HG03135 (cell line): Measurements from ENCODE around the gene AHCTF1.
"Not testable (repeated sequence)": the region's sequence is repeated elsewhere in the genome, so short reads cannot be mapped to it uniquely, and the experiment has no call there.

Experiments
- ATAC-seq: cut with Tn5 transposase; IDR thresholded peaks from one replicate; pipeline ENCODE4 v1.9.1; 2021; ENCODE audit warnings: mild to moderate bottlenecking, moderate library complexity; ENCODE audit not compliant: unreplicated experiment

Gene AHCTF1

GRCh38 chr1:246923900-246924299 lies 7.8 kb downstream of the AHCTF1 start:
- no peak for ATAC-seq

- no peak for ATAC-seq
Observed at GRCh38 chr1:246923482-246923881, 8.3 kb downstream of the AHCTF1 start.

- ATAC-seq = no peak
Observed at GRCh38 chr1:246921481-246921880, 10.3 kb downstream of the AHCTF1 start.

- no peak for ATAC-seq
Observed at GRCh38 chr1:246919902-246920301, 11.8 kb downstream of the AHCTF1 start.

GRCh38 chr1:246916026-246916923 lies 15.5 kb downstream of the AHCTF1 start:
- ATAC-seq = not testable (repeated sequence)

- ATAC-seq = no peak
Observed at GRCh38 chr1:246907472-246907871, 24.3 kb downstream of the AHCTF1 start.

- no peak for ATAC-seq
Observed at GRCh38 chr1:246906833-246907232, 24.9 kb downstream of the AHCTF1 start.

- ATAC-seq = no peak
Observed at GRCh38 chr1:246901874-246902273, 29.9 kb downstream of the AHCTF1 start.

GRCh38 chr1:246897302-246897701 lies 34.4 kb downstream of the AHCTF1 start:
- no peak for ATAC-seq

- no peak for ATAC-seq
Observed at GRCh38 chr1:246893191-246893939, 38.4 kb downstream of the AHCTF1 start.

GRCh38 chr1:246891105-246891504 lies 40.6 kb downstream of the AHCTF1 start:
- ATAC-seq = no peak

GRCh38 chr1:246888522-246888921 lies 43.2 kb downstream of the AHCTF1 start:
- no peak for ATAC-seq

GRCh38 chr1:246885389-246885788 lies 46.4 kb downstream of the AHCTF1 start:
- not testable (repeated sequence) for ATAC-seq

GRCh38 chr1:246878551-246878950 lies 53.2 kb downstream of the AHCTF1 start:
- no peak for ATAC-seq

GRCh38 chr1:246876431-246876830 lies 55.3 kb downstream of the AHCTF1 start:
- ATAC-seq = no peak

- ATAC-seq = no peak
Observed at GRCh38 chr1:246875041-246876026, 56.4 kb downstream of the AHCTF1 start.

- ATAC-seq = no peak
Observed at GRCh38 chr1:246865921-246866320, 65.8 kb downstream of the AHCTF1 start.

- ATAC-seq = not testable (repeated sequence)
Observed at GRCh38 chr1:246863791-246864190, 68.0 kb downstream of the AHCTF1 start.

- ATAC-seq = no peak
Observed at GRCh38 chr1:246860401-246860800, 71.3 kb downstream of the AHCTF1 start.

GRCh38 chr1:246856371-246856770 lies 75.4 kb downstream of the AHCTF1 start:
- no peak for ATAC-seq

GRCh38 chr1:246850640-246851039 lies 81.1 kb downstream of the AHCTF1 start:
- ATAC-seq = not testable (repeated sequence)
